Panc1 (cell line): ENCODE measurements around the gene INAFM2. TPM values are rescaled to one million over a fixed set of nuclear protein-coding genes. Genes with fewer than 3 reads are reported as not detected.

Experiments used
- ATAC-seq: fragments of 200-7000 bp; cut with Tn5 transposase; 2 replicates; pipeline ENCODE4 v1.9.1; 2020; ENCODE audit warnings: mild to moderate bottlenecking, moderate library complexity
- BruUV-seq: library from RNA; stranded (reverse); fragments of 400-500 nt; replicated peaks from 2 replicates; lab custom pipeline; 2021; lab: Mats Ljungman, UMichigan
- CTCF ChIA-PET: fragments of 300-600 bp; sonication (Branson Sonifier 250); formaldehyde crosslinking; loops from one replicate; lab custom pipeline; 2022; ENCODE audit warnings: antibody characterized with exemption; lab: Charles Lee
- POLR2A ChIA-PET: fragments of 300-600 bp; sonication (Branson Sonifier 250); formaldehyde crosslinking; loops from one replicate; lab custom pipeline; 2022; ENCODE audit warnings: antibody characterized with exemption; lab: Charles Lee
- DNase-seq: peaks from one replicate; pipeline ENCODE4 v3.0.0-alpha.2; 2010; ENCODE audit warnings: low read depth, low spot score
- H3K27ac ChIP-seq: 2 replicates; pipeline ENCODE4 v1.5.1; 2011; ENCODE audit warnings: mild to moderate bottlenecking, low read length, inconsistent platforms
- H3K27me3 ChIP-seq: fragments of 200-500 bp; sonication (Bioruptor generic); 2 replicates; pipeline ENCODE4 v1.6.0; 2014; ENCODE audit warnings: low read length, inconsistent platforms; ENCODE audit not compliant: control insufficient read depth, insufficient read depth
- H3K36me3 ChIP-seq: fragments of 200-500 bp; sonication (Bioruptor generic); 2 replicates; pipeline ENCODE4 v1.5.1; 2014; ENCODE audit warnings: inconsistent platforms, mild to moderate bottlenecking, low read length, moderate library complexity; ENCODE audit not compliant: control insufficient read depth, insufficient read depth
- H3K4me1 ChIP-seq: 2 replicates; pipeline ENCODE4 v1.5.1; 2011; ENCODE audit warnings: inconsistent platforms, mild to moderate bottlenecking, low read length, moderate library complexity; ENCODE audit not compliant: control insufficient read depth, insufficient read depth
- H3K4me3 ChIP-seq, 2 experiments: 2 replicates each; pipeline ENCODE4 v1.5.1; 2011 to 2012; ENCODE audit warnings: low read depth in 2 of 2, low read length in 2 of 2, mild to moderate bottlenecking in 2 of 2, inconsistent platforms in 1 of 2, moderate library complexity in 1 of 2
- H3K9me3 ChIP-seq: fragments of 200-500 bp; sonication (Bioruptor generic); 2 replicates; pipeline ENCODE4 v1.5.1; 2014; ENCODE audit warnings: low read depth, mild to moderate bottlenecking, inconsistent platforms, low read length, moderate library complexity; ENCODE audit not compliant: control insufficient read depth, insufficient read depth
- POLR2AphosphoS5 ChIP-seq: IDR thresholded peaks from 2 replicates; pipeline ENCODE4 v1.6.1; 2012; ENCODE audit warnings: mild to moderate bottlenecking, low read depth, low read length, moderate library complexity
- SIN3A ChIP-seq: IDR thresholded peaks from 2 replicates; pipeline ENCODE4 v1.6.1; 2012; ENCODE audit warnings: low read depth, mild to moderate bottlenecking, low read length, moderate library complexity, borderline replicate concordance; ENCODE audit not compliant: insufficient read depth
- TCF7L2 ChIP-seq: IDR thresholded peaks from 2 replicates; pipeline ENCODE4 v1.6.1; 2011; ENCODE audit warnings: mild to moderate bottlenecking, low read depth, low read length, inconsistent platforms
- in situ Hi-C: cut with HindIII; loops from 2 replicates; pipeline ENCODE4 v1.10.0; 2016; ENCODE audit warnings: low sequenced_read_pairs, low pct_unique_long_range_greater_than_20kb
- intact Hi-C: fragments of 100-400 bp; cut with micrococcal nuclease; formaldehyde crosslinking; loops from one replicate; pipeline ENCODE4 v1.10.0; 2022; ENCODE audit not compliant: unreplicated experiment
- total RNA-seq: library from RNA; stranded (reverse); gene quantifications from one replicate; pipeline ENCODE4 v1.2.1, GENCODE V29; 2021; ENCODE audit not compliant: unreplicated experiment
- TF ChIP-seq, protein P1 (sequence below): fragments of 450-650 bp; IDR thresholded peaks from 2 replicates; pipeline ENCODE4 v1.5.1; 2017; ENCODE audit warnings: mild to moderate bottlenecking
- TF ChIP-seq, protein P2 (sequence below), 2 experiments: IDR thresholded peaks; 2 replicates each; pipeline ENCODE4 v1.6.1; 2011 to 2012; ENCODE audit warnings: low read depth in 2 of 2, control low read depth in 1 of 2, low read length in 1 of 2, mild to moderate bottlenecking in 1 of 2, moderate library complexity in 1 of 2; ENCODE audit not compliant: insufficient read depth in 1 of 2

Gene INAFM2
- total RNA-seq, 1 experiment from 2014 or later: 10.4 TPM

DNA sequence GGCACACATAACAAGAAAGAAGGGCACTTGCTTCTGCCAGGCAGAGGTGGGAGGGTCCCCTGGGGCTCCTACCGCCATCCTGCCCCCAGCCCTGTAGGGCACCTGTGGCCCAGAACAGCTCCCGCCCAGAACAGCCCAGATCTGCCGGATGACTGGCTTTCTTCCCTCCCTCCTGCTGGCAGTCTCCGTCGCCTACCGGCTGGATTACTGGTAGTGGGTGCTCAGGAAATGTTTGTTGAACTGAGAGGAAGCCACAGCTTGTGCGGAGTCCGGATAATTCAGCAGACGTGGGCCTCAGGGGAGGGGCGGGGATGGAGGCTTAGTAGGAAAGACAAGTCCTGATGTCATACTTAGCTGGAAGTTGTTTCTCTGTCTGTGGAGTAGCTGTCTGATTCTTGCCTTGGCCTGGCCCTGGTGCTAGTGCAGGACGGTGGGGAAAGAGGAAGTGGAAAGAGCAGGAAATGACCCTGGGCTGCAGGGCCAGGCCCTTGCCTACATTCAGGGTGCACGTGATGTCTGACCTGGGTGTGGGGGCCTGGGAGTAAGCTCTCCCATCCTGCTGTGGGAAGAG, 10.5 kb downstream of the INAFM2 start:
- ChIA-PET CTCF (no interaction called here), POLR2A (interaction anchor here (0.6 kb wide), 1 partner anchor 89 kb away, joined by 3 read pairs; no protein-coding TSS in a partner anchor)
- no peak for ATAC-seq
- no peaks in the 10 kb centered on the region for H3K27me3 ChIP-seq
- H3K4me3 ChIP-seq: no peak overlapping the region
- H3K9me3 ChIP-seq: no peaks in the 10 kb centered on the region
- in situ Hi-C loops (no loop called here), intact Hi-C loops (no loop called here)
- H3K36me3 ChIP-seq: no peaks in the 10 kb centered on the region
- no peak overlapping the region for H3K27ac ChIP-seq
- TF ChIP-seq, protein P1, sequence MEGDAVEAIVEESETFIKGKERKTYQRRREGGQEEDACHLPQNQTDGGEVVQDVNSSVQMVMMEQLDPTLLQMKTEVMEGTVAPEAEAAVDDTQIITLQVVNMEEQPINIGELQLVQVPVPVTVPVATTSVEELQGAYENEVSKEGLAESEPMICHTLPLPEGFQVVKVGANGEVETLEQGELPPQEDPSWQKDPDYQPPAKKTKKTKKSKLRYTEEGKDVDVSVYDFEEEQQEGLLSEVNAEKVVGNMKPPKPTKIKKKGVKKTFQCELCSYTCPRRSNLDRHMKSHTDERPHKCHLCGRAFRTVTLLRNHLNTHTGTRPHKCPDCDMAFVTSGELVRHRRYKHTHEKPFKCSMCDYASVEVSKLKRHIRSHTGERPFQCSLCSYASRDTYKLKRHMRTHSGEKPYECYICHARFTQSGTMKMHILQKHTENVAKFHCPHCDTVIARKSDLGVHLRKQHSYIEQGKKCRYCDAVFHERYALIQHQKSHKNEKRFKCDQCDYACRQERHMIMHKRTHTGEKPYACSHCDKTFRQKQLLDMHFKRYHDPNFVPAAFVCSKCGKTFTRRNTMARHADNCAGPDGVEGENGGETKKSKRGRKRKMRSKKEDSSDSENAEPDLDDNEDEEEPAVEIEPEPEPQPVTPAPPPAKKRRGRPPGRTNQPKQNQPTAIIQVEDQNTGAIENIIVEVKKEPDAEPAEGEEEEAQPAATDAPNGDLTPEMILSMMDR: no peak
- no peak for TF ChIP-seq SIN3A
- no peak; the same call in 1 of the 2 replicates for TF ChIP-seq POLR2AphosphoS5
- TF ChIP-seq, protein P2, sequence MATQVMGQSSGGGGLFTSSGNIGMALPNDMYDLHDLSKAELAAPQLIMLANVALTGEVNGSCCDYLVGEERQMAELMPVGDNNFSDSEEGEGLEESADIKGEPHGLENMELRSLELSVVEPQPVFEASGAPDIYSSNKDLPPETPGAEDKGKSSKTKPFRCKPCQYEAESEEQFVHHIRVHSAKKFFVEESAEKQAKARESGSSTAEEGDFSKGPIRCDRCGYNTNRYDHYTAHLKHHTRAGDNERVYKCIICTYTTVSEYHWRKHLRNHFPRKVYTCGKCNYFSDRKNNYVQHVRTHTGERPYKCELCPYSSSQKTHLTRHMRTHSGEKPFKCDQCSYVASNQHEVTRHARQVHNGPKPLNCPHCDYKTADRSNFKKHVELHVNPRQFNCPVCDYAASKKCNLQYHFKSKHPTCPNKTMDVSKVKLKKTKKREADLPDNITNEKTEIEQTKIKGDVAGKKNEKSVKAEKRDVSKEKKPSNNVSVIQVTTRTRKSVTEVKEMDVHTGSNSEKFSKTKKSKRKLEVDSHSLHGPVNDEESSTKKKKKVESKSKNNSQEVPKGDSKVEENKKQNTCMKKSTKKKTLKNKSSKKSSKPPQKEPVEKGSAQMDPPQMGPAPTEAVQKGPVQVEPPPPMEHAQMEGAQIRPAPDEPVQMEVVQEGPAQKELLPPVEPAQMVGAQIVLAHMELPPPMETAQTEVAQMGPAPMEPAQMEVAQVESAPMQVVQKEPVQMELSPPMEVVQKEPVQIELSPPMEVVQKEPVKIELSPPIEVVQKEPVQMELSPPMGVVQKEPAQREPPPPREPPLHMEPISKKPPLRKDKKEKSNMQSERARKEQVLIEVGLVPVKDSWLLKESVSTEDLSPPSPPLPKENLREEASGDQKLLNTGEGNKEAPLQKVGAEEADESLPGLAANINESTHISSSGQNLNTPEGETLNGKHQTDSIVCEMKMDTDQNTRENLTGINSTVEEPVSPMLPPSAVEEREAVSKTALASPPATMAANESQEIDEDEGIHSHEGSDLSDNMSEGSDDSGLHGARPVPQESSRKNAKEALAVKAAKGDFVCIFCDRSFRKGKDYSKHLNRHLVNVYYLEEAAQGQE (IDR thresholded peaks at IDR 0.05; ENCODE audit: insufficient read depth in 1 of 2, low read depth in 2 of 2, low read length in 1 of 2): no peak
- TF ChIP-seq TCF7L2: no peak
- BruUV-seq: no TSS peak
- peaks cover 15% of the 10 kb centered on the region for H3K4me1 ChIP-seq
- DNase-seq: no peak

DNA sequence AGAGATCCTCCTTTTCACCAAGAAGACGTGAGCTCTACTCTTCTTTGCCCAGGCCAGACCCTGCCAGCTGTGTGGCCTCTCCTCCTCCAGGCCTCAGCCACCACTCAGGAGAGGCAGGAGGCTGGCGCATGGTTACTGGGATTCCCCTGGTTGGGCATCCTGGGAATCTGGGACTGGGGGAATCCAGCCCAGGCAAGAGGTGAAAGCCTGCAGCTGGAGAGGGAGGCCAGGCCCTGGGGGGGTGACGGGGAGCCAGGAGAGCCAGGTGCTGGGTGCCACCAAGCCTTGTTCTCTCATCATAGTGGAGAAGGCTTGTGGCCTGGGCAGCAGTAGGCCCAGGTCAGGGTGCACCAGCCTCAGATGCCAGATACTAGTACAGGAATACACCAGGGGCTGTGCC, 11.0 kb downstream of the INAFM2 start:
- in situ Hi-C loops: no loop called here
- peaks cover 20% of the 10 kb centered on the region for H3K4me1 ChIP-seq
- no peaks in the 10 kb centered on the region for H3K9me3 ChIP-seq
- H3K4me3 ChIP-seq: no peak overlapping the region
- H3K27ac ChIP-seq: no peak overlapping the region
- intact Hi-C loops: no loop called here
- TF ChIP-seq POLR2AphosphoS5 (no peak), TCF7L2 (no peak), SIN3A (no peak)
- TF ChIP-seq, protein P1: no peak
- TF ChIP-seq, protein P2 (IDR thresholded peaks at IDR 0.05; ENCODE audit: insufficient read depth in 1 of 2, low read depth in 2 of 2, low read length in 1 of 2): no peak
- no peak for DNase-seq
- ChIA-PET CTCF (no interaction called here), POLR2A (no interaction called here)
- no peak for ATAC-seq
- no peaks in the 10 kb centered on the region for H3K36me3 ChIP-seq
- no TSS peak for BruUV-seq
- no peaks in the 10 kb centered on the region for H3K27me3 ChIP-seq
